NCI-H526 (cell line): ENCODE measurements around the gene LZTS2.
A peak's percentile ranks its signal among the peaks of the same experiment; 100 is the strongest.

Experiments used
- DNase-seq, 2 experiments: peaks; one replicate each; lab custom pipeline; 2025; lab: John Stamatoyannopoulos, UW

The LZTS2 gene

GRCh38 chr10:100979791-100980272 is 19.8 kb upstream of the LZTS2 start:
- no peak for DNase-seq

- no peak for DNase-seq
Measured at GRCh38 chr10:100980311-100980710, 19.3 kb upstream of the LZTS2 start.

- DNase-seq: no peak
Measured at GRCh38 chr10:100980711-100981110, 18.9 kb upstream of the LZTS2 start.

- no peak for DNase-seq
Measured at GRCh38 chr10:100981178-100981772, 18.3 kb upstream of the LZTS2 start.

- DNase-seq: no peak
Measured at GRCh38 chr10:100982916-100983830, 16.4 kb upstream of the LZTS2 start.

GRCh38 chr10:100983868-100984671 is 15.5 kb upstream of the LZTS2 start:
- no peak for DNase-seq

GRCh38 chr10:100984672-100985177 is 14.9 kb upstream of the LZTS2 start:
- DNase-seq: no peak

GRCh38 chr10:100985336-100985735 is 14.3 kb upstream of the LZTS2 start:
- no peak for DNase-seq

- DNase-seq: no peak
Measured at GRCh38 chr10:100986623-100986951, 13.0 kb upstream of the LZTS2 start.

- peak; percentile 49 to 84 for DNase-seq
Measured at GRCh38 chr10:100986952-100987684, 12.5 kb upstream of the LZTS2 start, which contains the start of the genes MRPL43 and TWNK. TSS of gene MRPL43 (minus strand) at chr10:100987497. CDS start at chr10:100987443, 54 bp downstream. TSS of gene TWNK (plus strand) at chr10:100987543. CDS start at chr10:100988211, 668 bp downstream.

- no peak for DNase-seq
Measured at GRCh38 chr10:100987685-100988049, 11.9 kb upstream of the LZTS2 start.

- no peak for DNase-seq
Measured at GRCh38 chr10:100988166-100988565, 11.4 kb upstream of the LZTS2 start.

- no peak for DNase-seq
Measured at GRCh38 chr10:100989088-100989487, 10.5 kb upstream of the LZTS2 start.

- DNase-seq: peak in 1 of 2 experiments; percentile 7
Measured at GRCh38 chr10:100993986-100994708, 5.5 kb upstream of the LZTS2 start.

- DNase-seq: no peak
Measured at GRCh38 chr10:100995181-100995580, 4.4 kb upstream of the LZTS2 start.

- DNase-seq: peak in 1 of 2 experiments; percentile 68
Measured at GRCh38 chr10:100996678-100997359, 2.8 kb upstream of the LZTS2 start.

- peak in 1 of 2 experiments; percentile 79 for DNase-seq
Measured at GRCh38 chr10:100997360-100998182, 2.0 kb upstream of the LZTS2 start.

GRCh38 chr10:100998183-100998990 is 1.2 kb upstream of the LZTS2 start:
- peak; percentile 69 to 87 for DNase-seq
